Activated naive CD4-positive, alpha-beta T cell treated with anti-CD3 and anti-CD28 coated beads for 36 hours (primary cell): Measurements from ENCODE around the gene DAAM1. TPM values are rescaled to one million over a fixed set of nuclear protein-coding genes. Genes with fewer than 3 reads are reported as not detected.

ENCODE experiments used
- CTCF ChIA-PET: fragments of 350-600 bp; sonication (Branson Sonifier 250); formaldehyde crosslinking; loops from one replicate; lab custom pipeline; 2021; ENCODE audit warnings: antibody characterized with exemption; lab: Charles Lee
- DNase-seq: peaks from one replicate; pipeline ENCODE4 v3.0.0-alpha.2; 2020
- H3K27ac Mint-ChIP-seq: one replicate; pipeline ENCODE4 v1.8.0; 2021; ENCODE audit warnings: mild to moderate bottlenecking, mixed read lengths
- H3K27me3 Mint-ChIP-seq: one replicate; pipeline ENCODE4 v1.8.0; 2021; ENCODE audit warnings: low read depth, mixed read lengths
- H3K36me3 Mint-ChIP-seq: one replicate; pipeline ENCODE4 v1.8.0; 2021; ENCODE audit warnings: low read depth, mixed read lengths
- H3K4me1 Mint-ChIP-seq: one replicate; pipeline ENCODE4 v1.8.0; 2021; ENCODE audit warnings: low read depth, mixed read lengths
- H3K4me3 Mint-ChIP-seq: one replicate; pipeline ENCODE4 v1.8.0; 2021; ENCODE audit warnings: mild to moderate bottlenecking, moderate library complexity, mixed read lengths
- H3K9me3 Mint-ChIP-seq: one replicate; pipeline ENCODE4 v1.8.0; 2021; ENCODE audit warnings: mixed read lengths
- intact Hi-C: fragments of 100-400 bp; cut with micrococcal nuclease; formaldehyde crosslinking; loops from one replicate; pipeline ENCODE4 v1.15.1; 2023
- total RNA-seq, 2 experiments: library from RNA; stranded (reverse); gene quantifications; one replicate each; pipeline ENCODE4 v1.2.3, GENCODE V29; 2021

DAAM1 gene
- total RNA-seq, 2 experiments from 2014 or later, result 7.6 to 8.3 TPM

- Mint-ChIP-seq H3K4me3 (no peak overlapping the region), H3K27ac (no peak overlapping the region), H3K36me3 (peaks cover 26% of the 10 kb centered on the region), H3K27me3 (no peaks in the 10 kb centered on the region), H3K4me1 (no peaks in the 10 kb centered on the region), H3K9me3 (peaks cover 19% of the 10 kb centered on the region)
- intact Hi-C loops, result no loop called here
- CTCF ChIA-PET, result no interaction called here
- no peak for DNase-seq
These were observed 93.9 kb downstream of the DAAM1 start for GRCh38 chr14:59282378-59282765.

- Mint-ChIP-seq H3K4me1 (no peaks in the 10 kb centered on the region), H3K36me3 (peaks cover 23% of the 10 kb centered on the region), H3K27me3 (no peaks in the 10 kb centered on the region), H3K4me3 (no peak overlapping the region), H3K9me3 (peaks cover 23% of the 10 kb centered on the region), H3K27ac (no peak overlapping the region)
- CTCF ChIA-PET, result no interaction called here
- no peak for DNase-seq
- intact Hi-C loops, result no loop called here
These were observed 94.9 kb downstream of the DAAM1 start for GRCh38 chr14:59283361-59283760.

DNA sequence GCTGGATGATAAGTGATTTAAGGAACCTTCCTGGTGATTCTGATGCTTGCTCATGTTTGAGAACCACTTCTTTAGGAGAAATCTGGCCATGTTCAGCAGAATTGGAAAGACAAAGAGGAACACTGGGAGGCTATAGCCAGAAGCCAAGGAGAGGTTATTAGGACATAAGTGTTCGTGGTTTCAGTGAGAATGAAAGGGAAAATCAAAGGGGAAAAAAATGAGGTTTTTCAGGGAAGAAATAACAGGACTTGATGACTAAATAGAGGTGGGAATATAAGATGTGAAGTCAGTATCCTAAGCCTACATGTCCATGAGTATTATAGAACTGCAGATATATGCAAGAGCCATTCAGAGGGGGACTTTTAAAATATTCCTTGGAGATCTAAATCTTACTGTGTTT is 95.6 kb downstream of the DAAM1 start:
- no peak overlapping the region for H3K27ac Mint-ChIP-seq
- intact Hi-C loops, result no loop called here
- no peak for DNase-seq
- H3K4me3 Mint-ChIP-seq, result no peak overlapping the region
- peaks cover 23% of the 10 kb centered on the region for H3K36me3 Mint-ChIP-seq
- CTCF ChIA-PET, result no interaction called here
- H3K9me3 Mint-ChIP-seq, result peaks cover 23% of the 10 kb centered on the region
- no peaks in the 10 kb centered on the region for H3K4me1 Mint-ChIP-seq
- no peaks in the 10 kb centered on the region for H3K27me3 Mint-ChIP-seq

- no peak overlapping the region for H3K4me3 Mint-ChIP-seq
- intact Hi-C loops, result no loop called here
- H3K27me3 Mint-ChIP-seq, result no peaks in the 10 kb centered on the region
- CTCF ChIA-PET, result no interaction called here
- no peak overlapping the region for H3K27ac Mint-ChIP-seq
- peaks cover 3% of the 10 kb centered on the region for H3K9me3 Mint-ChIP-seq
- peaks cover 3% of the 10 kb centered on the region for H3K4me1 Mint-ChIP-seq
- H3K36me3 Mint-ChIP-seq, result peaks cover 25% of the 10 kb centered on the region
- no peak for DNase-seq
These were observed 103.6 kb downstream of the DAAM1 start for GRCh38 chr14:59292028-59292427.

DNA sequence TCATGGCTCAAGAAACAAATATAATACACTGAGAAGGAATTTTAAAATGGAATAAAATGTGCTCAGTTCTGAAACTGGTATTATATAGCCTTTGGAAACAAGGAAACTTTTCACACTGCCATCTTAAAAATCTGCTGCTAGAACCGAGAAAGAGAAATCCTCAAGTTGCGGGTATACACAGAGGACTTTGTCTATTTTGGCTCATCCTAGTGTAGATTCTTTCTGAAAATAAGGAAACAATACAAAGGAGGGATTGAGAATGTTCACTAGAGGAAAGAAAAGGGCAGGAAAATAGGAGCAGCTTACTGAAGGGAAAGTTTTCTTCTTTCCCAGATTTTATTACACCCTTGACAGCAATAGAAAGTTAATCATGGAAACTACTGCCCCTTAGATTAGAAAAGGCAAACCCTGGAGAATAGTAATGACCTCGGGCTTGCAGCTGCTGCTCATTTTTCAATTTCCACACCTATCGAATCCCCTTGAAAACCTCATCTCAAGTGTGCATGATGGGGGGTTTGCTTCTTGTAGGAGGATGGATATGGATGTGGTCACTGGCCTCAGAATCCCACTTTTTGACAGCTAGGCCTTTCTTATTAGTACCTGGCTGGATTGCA is 104.6 kb downstream of the DAAM1 start:
- Mint-ChIP-seq H3K9me3 (peaks cover under 1% of the 10 kb centered on the region), H3K4me1 (peaks cover 8% of the 10 kb centered on the region), H3K27me3 (no peaks in the 10 kb centered on the region), H3K4me3 (no peak overlapping the region), H3K27ac (no peak overlapping the region), H3K36me3 (peaks cover 23% of the 10 kb centered on the region)
- DNase-seq, result no peak
- intact Hi-C loops, result no loop called here
- CTCF ChIA-PET, result interaction anchor here (0.6 to 1.0 kb wide), 2 partner anchors 90 to 210 kb away, joined by 3 to 5 read pairs; no protein-coding TSS in a partner anchor

GRCh38 chr14:59293935-59294661 is 105.6 kb downstream of the DAAM1 start:
- DNase-seq, result no peak
- no peak overlapping the region for H3K4me3 Mint-ChIP-seq
- H3K36me3 Mint-ChIP-seq, result peaks cover 23% of the 10 kb centered on the region
- H3K27me3 Mint-ChIP-seq, result no peaks in the 10 kb centered on the region
- peaks cover 8% of the 10 kb centered on the region for H3K4me1 Mint-ChIP-seq
- intact Hi-C loops, result no loop called here
- no peak overlapping the region for H3K27ac Mint-ChIP-seq
- H3K9me3 Mint-ChIP-seq, result no peaks in the 10 kb centered on the region
- CTCF ChIA-PET, result interaction anchor here (0.7 to 1.0 kb wide), 2 partner anchors 91 to 149 kb away, joined by 3 read pairs; no protein-coding TSS in a partner anchor

GRCh38 chr14:59294662-59294992 is 106.2 kb downstream of the DAAM1 start:
- Mint-ChIP-seq H3K9me3 (no peaks in the 10 kb centered on the region), H3K36me3 (peaks cover 23% of the 10 kb centered on the region), H3K4me1 (peaks cover 8% of the 10 kb centered on the region), H3K27ac (no peak overlapping the region), H3K4me3 (no peak overlapping the region), H3K27me3 (no peaks in the 10 kb centered on the region)
- CTCF ChIA-PET, result interaction anchor here (0.7 kb wide), 1 partner anchor 148 kb away, joined by 3 read pairs; no protein-coding TSS in a partner anchor
- no peak for DNase-seq
- intact Hi-C loops, result no loop called here

DNA sequence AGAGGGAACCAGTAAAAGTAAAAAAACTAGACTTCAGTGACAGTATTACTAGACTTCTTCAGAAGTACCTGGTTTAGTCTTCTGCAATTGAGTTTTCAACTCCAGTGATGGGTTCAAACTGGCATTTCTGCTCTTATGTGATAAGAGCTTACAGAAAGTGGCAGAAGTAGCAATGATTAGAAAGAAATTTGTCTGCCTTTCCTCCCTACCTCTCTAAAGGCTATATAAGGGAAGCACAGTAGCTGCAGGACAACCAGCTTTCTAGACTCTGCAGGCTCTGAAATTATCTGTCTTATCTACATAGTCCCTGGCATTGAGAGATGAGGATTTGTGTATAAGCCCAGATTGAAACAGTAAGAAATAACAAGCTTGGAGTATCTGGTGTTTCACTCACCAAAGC is 107.5 kb downstream of the DAAM1 start:
- CTCF ChIA-PET, result interaction anchor here (0.8 kb wide), 1 partner anchor 11 kb away, joined by 3 read pairs; no protein-coding TSS in a partner anchor
- H3K4me3 Mint-ChIP-seq, result no peak overlapping the region
- no peaks in the 10 kb centered on the region for H3K27me3 Mint-ChIP-seq

DNA sequence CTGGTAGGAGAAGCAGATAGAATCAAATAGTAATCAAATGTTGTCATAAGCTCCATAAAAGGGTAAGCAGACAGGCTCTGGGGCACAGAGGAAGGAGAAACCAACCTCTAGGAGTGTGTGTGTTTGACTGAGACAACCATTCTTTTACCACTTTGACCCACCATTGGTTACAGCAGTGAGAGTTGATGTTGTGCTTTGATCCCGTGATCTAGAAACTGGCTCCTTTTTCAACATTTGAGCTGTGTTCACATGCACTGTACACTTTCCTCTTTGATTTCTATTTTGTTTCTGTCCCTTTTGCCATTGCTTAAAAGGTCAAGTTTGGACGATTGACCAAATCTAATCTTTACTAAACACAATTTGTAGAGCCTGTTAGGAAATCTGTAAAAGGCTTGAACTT is 108.0 kb downstream of the DAAM1 start:
- Mint-ChIP-seq H3K27ac (no peak overlapping the region), H3K27me3 (no peaks in the 10 kb centered on the region), H3K9me3 (no peaks in the 10 kb centered on the region), H3K36me3 (peaks cover 20% of the 10 kb centered on the region), H3K4me1 (peaks cover 15% of the 10 kb centered on the region), H3K4me3 (no peak overlapping the region)
- CTCF ChIA-PET, result interaction anchor here (0.8 kb wide), 1 partner anchor 11 kb away, joined by 3 read pairs; no protein-coding TSS in a partner anchor
- intact Hi-C loops, result no loop called here
- DNase-seq, result no peak

More for the DNA sequence above, 107.5 kb downstream of the DAAM1 start:
- no peaks in the 10 kb centered on the region for H3K9me3 Mint-ChIP-seq
- no peak for DNase-seq
- peaks cover 10% of the 10 kb centered on the region for H3K4me1 Mint-ChIP-seq
- H3K27ac Mint-ChIP-seq, result no peak overlapping the region
- intact Hi-C loops, result no loop called here
- H3K36me3 Mint-ChIP-seq, result peaks cover 23% of the 10 kb centered on the region

DNA sequence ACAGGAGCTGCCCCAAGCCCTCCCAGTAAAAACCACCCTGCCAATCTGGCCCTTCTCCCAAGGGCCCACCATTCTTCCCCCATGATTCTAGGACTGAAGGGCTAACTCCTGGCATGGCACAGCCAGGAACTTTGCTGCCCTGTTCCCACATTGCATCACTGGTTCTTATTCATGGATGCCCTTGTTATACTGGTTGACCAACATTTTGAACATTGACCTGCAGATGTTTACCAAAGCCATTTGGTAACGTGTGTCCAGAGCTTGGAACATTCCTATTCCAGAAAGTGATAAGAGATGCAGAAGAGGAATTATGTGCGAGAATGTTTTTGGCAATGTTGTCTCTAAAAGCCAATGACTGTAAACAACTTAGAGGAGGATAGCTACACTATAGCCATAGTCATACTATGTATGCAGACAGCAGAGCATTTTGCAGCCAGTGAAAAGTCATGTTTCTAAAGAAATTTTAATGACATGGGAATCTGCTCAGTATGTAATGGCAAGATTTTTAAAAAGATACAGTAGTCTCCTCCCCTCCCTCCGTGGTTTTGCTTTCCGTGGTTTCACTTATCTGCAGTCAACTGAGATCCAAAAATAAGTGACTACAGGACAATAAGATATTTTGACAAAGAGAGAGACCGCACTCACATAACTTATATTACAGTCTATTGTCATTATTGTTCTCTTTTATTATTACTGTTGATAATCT is 108.8 kb downstream of the DAAM1 start:
- H3K9me3 Mint-ChIP-seq, result no peaks in the 10 kb centered on the region
- H3K36me3 Mint-ChIP-seq, result peaks cover 13% of the 10 kb centered on the region
- H3K27ac Mint-ChIP-seq, result no peak overlapping the region
- no peak for DNase-seq
- peaks cover 17% of the 10 kb centered on the region for H3K4me1 Mint-ChIP-seq
- intact Hi-C loops, result no loop called here
- no peaks in the 10 kb centered on the region for H3K27me3 Mint-ChIP-seq
- CTCF ChIA-PET, result interaction anchor here (1.4 kb wide), 1 partner anchor 18 kb away, joined by 4 read pairs; no protein-coding TSS in a partner anchor
- H3K4me3 Mint-ChIP-seq, result no peak overlapping the region

- Mint-ChIP-seq H3K4me1 (peaks cover 17% of the 10 kb centered on the region), H3K27me3 (no peaks in the 10 kb centered on the region), H3K27ac (no peak overlapping the region), H3K9me3 (no peaks in the 10 kb centered on the region), H3K36me3 (no peaks in the 10 kb centered on the region), H3K4me3 (no peak overlapping the region)
- CTCF ChIA-PET, result no interaction called here
- no peak for DNase-seq
- intact Hi-C loops, result no loop called here
These were observed 111.3 kb downstream of the DAAM1 start for GRCh38 chr14:59299731-59300130.

DNA sequence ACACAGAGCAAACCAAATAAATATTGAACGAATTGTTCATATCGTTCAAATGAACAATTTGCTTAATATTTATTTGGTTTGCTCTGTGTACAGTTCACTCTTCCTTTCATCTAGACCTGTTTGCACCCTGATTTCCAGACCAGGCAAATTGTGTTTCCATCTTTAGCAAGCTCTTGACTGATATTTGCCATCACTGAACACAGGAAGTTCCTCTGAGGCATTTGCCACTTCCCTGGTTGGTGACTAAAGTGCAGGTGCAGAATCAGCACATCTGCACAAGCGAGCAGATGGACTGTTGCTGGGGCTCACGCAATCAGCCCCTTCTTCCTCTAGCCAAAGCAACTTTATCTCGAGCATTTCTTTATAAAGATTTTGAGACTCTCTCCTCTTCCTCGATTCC is 112.9 kb downstream of the DAAM1 start:
- no peaks in the 10 kb centered on the region for H3K9me3 Mint-ChIP-seq
- no peaks in the 10 kb centered on the region for H3K36me3 Mint-ChIP-seq
- peak; percentile 38 for DNase-seq
- no peaks in the 10 kb centered on the region for H3K27me3 Mint-ChIP-seq
- peaks cover 17% of the 10 kb centered on the region for H3K4me1 Mint-ChIP-seq
- CTCF ChIA-PET, result interaction anchor here (0.6 kb wide), 1 partner anchor 296 kb away, joined by 3 read pairs; no protein-coding TSS in a partner anchor
- intact Hi-C loops, result no loop called here
- no peak overlapping the region for H3K27ac Mint-ChIP-seq
- H3K4me3 Mint-ChIP-seq, result no peak overlapping the region
